Thoracic aorta (tissue), 2 donors: Measurements from ENCODE around the gene GRIP2. TPM values are rescaled to one million over a fixed set of nuclear protein-coding genes. Genes with fewer than 3 reads are reported as not detected.

ENCODE experiments used
- ATAC-seq: fragments of 150-250 bp; one replicate; pipeline ENCODE4 v1.8.0; 2017; ENCODE audit warnings: low read depth; ENCODE audit not compliant: insufficient number of reproducible peaks, low FRiP score
- DNase-seq: peaks from one replicate; pipeline ENCODE4 v3.0.0-alpha.2; 2020; ENCODE audit warnings: low spot score
- H3K27ac ChIP-seq, 2 donors: fragments of 200-600 bp; sonication (generic); 1 replicate in 1 of 2; 2 replicates in 1 of 2; pipeline ENCODE4 v1.5.1; 2016; ENCODE audit warnings: mild to moderate bottlenecking in 2 of 2, moderate library complexity in 2 of 2
- H3K27me3 ChIP-seq: fragments of 200-600 bp; sonication (generic); replicated peaks from 2 replicates; pipeline ENCODE4 v1.6.0; 2016; ENCODE audit warnings: mild to moderate bottlenecking; ENCODE audit not compliant: insufficient read depth
- H3K36me3 ChIP-seq: fragments of 200-600 bp; sonication (generic); one replicate; pipeline ENCODE4 v1.5.1; 2016
- H3K4me1 ChIP-seq, 2 donors: fragments of 200-600 bp; sonication (generic); 1 replicate in 1 of 2; 2 replicates in 1 of 2; pipeline versions ENCODE4 v1.5.1 to v1.6.0; 2016; ENCODE audit warnings: low read depth in 2 of 2, mild to moderate bottlenecking in 1 of 2; ENCODE audit not compliant: control insufficient read depth in 1 of 2
- H3K4me3 ChIP-seq: fragments of 200-600 bp; sonication (generic); 2 replicates; pipeline ENCODE4 v1.5.1; 2016; ENCODE audit warnings: mild to moderate bottlenecking
- H3K9me3 ChIP-seq: fragments of 200-600 bp; sonication (generic); 2 replicates; pipeline ENCODE4 v1.5.1; 2016
- CTCF ChIP-seq: fragments of 200-600 bp; sonication (generic); IDR thresholded peaks from one replicate; pipeline ENCODE4 v1.5.1; 2019; ENCODE audit warnings: antibody characterized with exemption
- total RNA-seq, 2 donors: library from RNA; depleted of rRNA; stranded (reverse); fragments of >200 nt; gene quantifications; one replicate each; pipeline versions ENCODE4 v1.1.0 to v1.2.3, GENCODE V29; 2016

GRIP2 gene
- total RNA-seq, 2 donors from 2014 or later = 1.5 to 4.2 TPM

GRCh38 chr3:14461006-14461747 is 79.0 kb downstream of the GRIP2 start:
- Histone ChIP-seq H3K36me3 (peaks cover 23% of the 10 kb centered on the region), H3K4me1 (peaks cover 9 to 26% of the 10 kb centered on the region in 2 donors), H3K27me3 (no peaks in the 10 kb centered on the region), H3K4me3 (peak overlapping the region; percentile 2), H3K9me3 (no peaks in the 10 kb centered on the region), H3K27ac (peak overlapping the region in 1 of 2 donors; percentile 16)
- no peak for TF ChIP-seq CTCF
- no peak for ATAC-seq
- no peak for DNase-seq

DNA sequence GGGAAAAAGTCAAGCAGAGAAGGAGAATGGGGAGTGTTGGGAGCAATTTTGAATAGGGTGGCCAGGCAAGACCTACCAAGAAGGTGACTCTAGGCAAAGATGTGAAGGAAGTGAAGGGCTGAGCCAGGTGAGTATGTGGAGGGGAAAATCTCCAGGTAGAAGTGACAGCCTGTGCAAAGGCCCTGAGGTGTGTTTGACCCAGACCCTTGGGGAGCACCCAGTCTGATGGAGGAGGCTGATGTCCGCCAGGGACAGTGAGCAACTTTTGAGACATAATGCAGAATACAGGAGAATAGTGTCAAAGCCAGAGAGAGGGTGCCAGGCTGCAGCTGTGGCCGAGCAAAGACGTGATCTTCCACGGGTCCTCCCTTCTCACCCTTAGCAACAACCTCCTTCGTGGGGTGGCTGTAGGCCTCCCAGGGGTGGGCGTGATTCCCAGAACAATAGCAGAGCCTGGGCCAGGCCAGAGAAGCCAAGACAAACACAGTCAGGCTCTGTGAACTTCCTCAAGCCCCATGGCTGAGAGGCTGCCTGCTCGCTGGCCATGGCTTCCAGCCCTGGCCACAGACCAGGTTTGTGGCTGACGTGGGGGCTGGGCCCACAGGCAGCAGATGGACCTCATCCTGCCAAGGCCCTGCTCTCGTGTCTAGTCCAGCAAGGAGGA is 79.7 kb downstream of the GRIP2 start:
- Histone ChIP-seq H3K27me3 (no peaks in the 10 kb centered on the region), H3K4me1 (peaks cover 9 to 29% of the 10 kb centered on the region in 2 donors), H3K9me3 (no peaks in the 10 kb centered on the region), H3K36me3 (peaks cover 19% of the 10 kb centered on the region), H3K4me3 (peak overlapping the region; percentile 2), H3K27ac (peak overlapping the region in 1 of 2 donors; percentile 16)
- no peak for TF ChIP-seq CTCF
- ATAC-seq (peak; percentile 45), DNase-seq (no peak)

DNA sequence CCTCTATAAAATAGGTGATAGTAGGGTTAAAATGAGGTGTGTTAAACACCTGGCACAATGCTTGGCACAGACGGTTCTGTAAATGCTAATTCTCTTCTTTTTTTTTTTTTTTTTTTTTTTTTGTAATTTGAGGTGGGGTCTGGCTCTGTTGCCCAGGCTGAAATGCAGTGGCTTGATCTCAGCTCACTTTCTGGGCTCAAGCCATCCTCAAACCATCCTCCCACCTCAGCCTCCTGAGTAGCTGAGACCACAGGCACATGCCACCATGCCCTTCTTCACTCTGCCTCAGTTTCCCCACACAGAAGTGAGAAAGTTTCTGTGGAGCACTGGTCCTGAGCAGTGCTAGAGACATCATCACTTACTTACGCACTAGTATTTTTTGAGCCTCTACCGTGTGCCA is 80.4 kb downstream of the GRIP2 start:
- Histone ChIP-seq H3K4me1 (peaks cover 9 to 36% of the 10 kb centered on the region in 2 donors), H3K36me3 (peaks cover 12% of the 10 kb centered on the region), H3K4me3 (no peak overlapping the region), H3K27ac (peak overlapping the region in 1 of 2 donors; percentile 16), H3K27me3 (no peaks in the 10 kb centered on the region), H3K9me3 (no peaks in the 10 kb centered on the region)
- DNase-seq = no peak
- TF ChIP-seq CTCF = no peak
- no peak for ATAC-seq

DNA sequence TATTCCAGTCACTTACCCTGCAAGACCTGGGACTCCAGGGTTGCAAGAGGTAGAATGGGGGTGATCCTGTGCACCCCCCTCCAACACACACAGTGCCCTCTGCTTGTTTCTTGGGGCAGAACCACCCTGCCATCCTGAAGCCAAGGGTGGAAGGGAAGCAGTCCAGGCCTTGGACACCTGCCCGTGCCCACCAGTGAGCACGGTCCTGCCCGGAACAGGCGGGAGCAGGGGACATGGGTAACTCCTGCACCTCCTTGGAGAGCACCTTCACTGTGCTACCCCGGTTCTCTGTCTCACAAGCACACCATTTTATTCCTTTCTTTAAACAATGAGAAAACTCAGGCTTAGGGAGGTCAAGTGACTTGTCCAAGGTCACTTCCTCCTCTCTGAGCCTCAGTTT is 80.8 kb downstream of the GRIP2 start:
- Histone ChIP-seq H3K4me3 (no peak overlapping the region), H3K27ac (no peak overlapping the region), H3K4me1 (peaks cover 9 to 40% of the 10 kb centered on the region in 2 donors), H3K27me3 (no peaks in the 10 kb centered on the region), H3K9me3 (no peaks in the 10 kb centered on the region), H3K36me3 (peaks cover 9% of the 10 kb centered on the region)
- no peak for ATAC-seq
- TF ChIP-seq CTCF = no peak
- DNase-seq = no peak

DNA sequence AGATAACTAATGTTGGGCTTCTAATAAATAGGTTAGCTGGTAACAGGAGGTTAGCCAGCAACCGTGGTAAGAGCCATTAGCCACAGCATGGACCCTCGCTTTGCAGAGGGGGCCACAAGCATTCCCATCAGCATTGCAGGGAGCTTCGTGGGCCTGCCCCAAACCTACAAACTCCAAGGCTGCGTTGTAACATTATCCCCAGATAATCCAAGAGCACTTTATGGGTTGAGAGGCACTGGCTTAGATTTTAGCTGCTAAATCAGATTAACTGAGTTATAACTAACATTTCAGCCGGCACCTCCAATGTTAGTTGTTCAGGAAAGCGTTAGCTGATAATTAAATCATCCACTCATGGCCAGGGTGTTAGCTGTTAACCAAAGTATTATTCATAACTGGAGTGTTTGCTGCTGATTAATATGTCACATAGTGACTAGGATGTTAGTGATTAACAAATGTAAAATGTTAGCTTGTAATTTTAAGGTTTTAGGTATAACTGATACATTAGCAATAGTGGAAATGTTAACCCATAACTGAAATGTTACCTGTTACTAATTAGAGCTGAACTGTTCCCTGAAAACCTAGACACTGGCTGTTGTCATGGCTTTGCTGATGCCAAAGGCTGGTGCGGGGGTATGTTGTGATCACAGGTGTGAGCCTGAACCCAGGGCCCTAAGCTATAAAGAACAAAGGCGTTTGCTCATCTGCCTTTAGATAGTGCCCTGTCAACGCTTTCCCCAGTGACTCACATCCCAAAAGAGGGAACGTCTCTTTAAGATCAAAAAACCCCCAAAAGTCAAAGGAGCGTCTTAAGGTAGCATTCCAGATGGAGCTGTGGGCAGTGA is 81.5 kb downstream of the GRIP2 start:
- TF ChIP-seq CTCF = no peak
- peaks cover 16 to 47% of the 10 kb centered on the region in 2 donors for H3K4me1 ChIP-seq
- H3K27ac ChIP-seq = no peak overlapping the region
- no peaks in the 10 kb centered on the region for H3K27me3 ChIP-seq
- peaks cover 7% of the 10 kb centered on the region for H3K36me3 ChIP-seq
- ATAC-seq (no peak), DNase-seq (no peak)
- H3K9me3 ChIP-seq = no peaks in the 10 kb centered on the region
- H3K4me3 ChIP-seq = no peak overlapping the region
